ENCODE measurements around the gene AHNAK2. TPM values are rescaled to one million over a fixed set of nuclear protein-coding genes. Genes with fewer than 3 reads are reported as not detected.
A peak's percentile ranks its signal among the peaks of the same experiment; 100 is the strongest.

AHNAK2 gene
- total and polyA plus RNA-seq, 9 of the 15 experiments (the other 6 are each of a cell fraction or from before 2014, with no cell fraction given): 0.04 to 0.09 (median 0.04) TPM; not detected in 6

DNA sequence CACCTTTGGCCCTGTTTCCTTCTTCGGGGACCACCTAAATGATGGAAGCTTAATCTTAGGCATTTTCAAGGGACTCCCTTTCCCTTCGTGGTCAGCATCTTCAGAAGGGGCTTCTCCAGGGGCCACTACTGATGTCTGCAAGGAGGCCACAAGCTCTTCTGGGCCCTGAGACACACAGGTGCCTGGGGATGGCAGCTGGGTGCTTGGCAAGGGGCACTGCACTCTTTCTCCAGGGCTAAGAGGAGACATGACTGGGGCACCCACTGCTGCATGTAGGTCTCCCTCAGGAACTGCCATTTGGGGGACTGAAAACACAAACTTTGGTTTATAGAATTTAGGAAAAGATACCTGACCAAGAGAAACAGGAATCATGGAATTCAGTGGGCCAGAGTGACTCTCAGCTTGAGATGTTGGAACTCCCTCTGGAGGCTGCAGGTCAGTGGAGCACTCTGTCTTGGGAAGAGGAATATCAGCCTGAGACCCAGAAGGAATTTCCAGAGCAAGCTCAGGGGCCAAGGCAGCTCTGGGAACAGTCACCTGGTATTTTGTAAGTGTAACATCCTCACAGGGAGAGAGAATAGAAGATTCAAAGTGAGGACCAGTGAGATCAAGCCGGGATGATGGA is 37.5 kb downstream of the AHNAK2 start:
- Histone ChIP-seq H4K20me1 (replicated peaks; ENCODE audit: control insufficient read depth, insufficient read depth, low read length) (no peaks in the 10 kb centered on the region; the same call in 1 of the 2 replicates), H3K9me1 (ENCODE audit: control insufficient read depth, insufficient read depth, low read length) (no peaks in the 10 kb centered on the region), H3K36me3 (ENCODE audit: control insufficient read depth, insufficient read depth, low read length) (no peaks in the 10 kb centered on the region), H3K27me3 (ENCODE audit: control insufficient read depth in 2 of 2, insufficient read depth in 2 of 2, low read length in 2 of 2) (peaks cover 5 to 53% of the 10 kb centered on the region in 2 experiments; a peak in 4 of 5 replicates), H3K4me2 (ENCODE audit: insufficient read depth, low read length) (no peak overlapping the region), H3K9ac (ENCODE audit: insufficient read depth in 1 of 2, low read depth in 2 of 2, low read length in 2 of 2) (no peak overlapping the region), H3K4me3 (no peak overlapping the region), H3K27ac (ENCODE audit: extremely low read depth, low read depth, low read length) (no peak overlapping the region), H3K79me2 (ENCODE audit: control insufficient read depth, insufficient read depth, low read length) (no peaks in the 10 kb centered on the region), H2AFZ (ENCODE audit: low read depth, low read length) (no peak overlapping the region), H3K4me1 (replicated peaks in 1 of 2; ENCODE audit: control insufficient read depth in 2 of 2, insufficient read depth in 2 of 2, low read length in 2 of 2) (no peaks in the 10 kb centered on the region; a peak in 1 of 5 replicates), H3K9me3 (replicated peaks; ENCODE audit: control insufficient read depth, insufficient read depth, low read depth, low read length) (no peaks in the 10 kb centered on the region)
- BruUV-seq (replicated peaks): no TSS peak
- ChIA-PET CTCF (ENCODE audit: low intra/inter-chr PET ratio) (no interaction called here), POLR2A (no interaction called here)
- no peak for TF ChIP-seq THRAP3 (IDR thresholded peaks at IDR 0.05; ENCODE audit: borderline replicate concordance)
- TF ChIP-seq KLF1 (tag; IDR thresholded peaks at IDR 0.05): no peak
- TF ChIP-seq, protein P1, sequence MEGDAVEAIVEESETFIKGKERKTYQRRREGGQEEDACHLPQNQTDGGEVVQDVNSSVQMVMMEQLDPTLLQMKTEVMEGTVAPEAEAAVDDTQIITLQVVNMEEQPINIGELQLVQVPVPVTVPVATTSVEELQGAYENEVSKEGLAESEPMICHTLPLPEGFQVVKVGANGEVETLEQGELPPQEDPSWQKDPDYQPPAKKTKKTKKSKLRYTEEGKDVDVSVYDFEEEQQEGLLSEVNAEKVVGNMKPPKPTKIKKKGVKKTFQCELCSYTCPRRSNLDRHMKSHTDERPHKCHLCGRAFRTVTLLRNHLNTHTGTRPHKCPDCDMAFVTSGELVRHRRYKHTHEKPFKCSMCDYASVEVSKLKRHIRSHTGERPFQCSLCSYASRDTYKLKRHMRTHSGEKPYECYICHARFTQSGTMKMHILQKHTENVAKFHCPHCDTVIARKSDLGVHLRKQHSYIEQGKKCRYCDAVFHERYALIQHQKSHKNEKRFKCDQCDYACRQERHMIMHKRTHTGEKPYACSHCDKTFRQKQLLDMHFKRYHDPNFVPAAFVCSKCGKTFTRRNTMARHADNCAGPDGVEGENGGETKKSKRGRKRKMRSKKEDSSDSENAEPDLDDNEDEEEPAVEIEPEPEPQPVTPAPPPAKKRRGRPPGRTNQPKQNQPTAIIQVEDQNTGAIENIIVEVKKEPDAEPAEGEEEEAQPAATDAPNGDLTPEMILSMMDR (IDR thresholded peaks at IDR 0.05 in 2 of 3, conservative IDR thresholded peaks at IDR 0.05 in 1 of 3; ENCODE audit: insufficient read depth in 2 of 3, low read depth in 1 of 3, low read length in 3 of 3): peak; percentile 13 to 52 (median 21); a peak in 2 of 6 replicates
- TF ChIP-seq RAD21 (CRISPR knock-in tag; conservative IDR thresholded peaks at IDR 0.05 in 1 of 2, IDR thresholded peaks at IDR 0.05 in 1 of 2): peak in 1 of 2 experiments; percentile 6; a peak in 1 of 4 replicates
- no peak for TF ChIP-seq LCOR (CRISPR knock-in tag; IDR thresholded peaks at IDR 0.05)
- no peak for TF ChIP-seq RAD51 (IDR thresholded peaks at IDR 0.05; ENCODE audit: borderline replicate concordance, low read depth)
- WGBS (ENCODE audit: insufficient coverage, low coverage, missing lambda C conversion rate): 3% methylated on average over 3 of the region's 3 CpGs
- ATAC-seq (no peak), DNase-seq (ENCODE audit: extremely low read depth in 1 of 4, low spot score in 3 of 4) (no peak), FAIRE-seq (no peak)
- in situ Hi-C loops (cut with MboI) (no loop called here), intact Hi-C loops (cut with micrococcal nuclease) (loop anchor here (1.0 kb wide), 1 partner anchor 44 kb away; no protein-coding TSS in a partner anchor)

Measured in K562 (cell line).